ENCODE results near the gene SNPH. TPM values are rescaled to one million over a fixed set of nuclear protein-coding genes. Genes with fewer than 3 reads are reported as not detected.

The SNPH gene
- total and polyA plus RNA-seq, 2 of the 4 experiments (the other 2 are of a cell fraction), result 3.1 to 4.5 TPM

- Histone ChIP-seq H2AFZ (replicated peaks; ENCODE audit: low read length, poor library complexity) (no peak overlapping the region), H3K27ac (ENCODE audit: insufficient read depth, low read length) (no peak overlapping the region), H3K9ac (ENCODE audit: low read depth, low read length) (no peak overlapping the region), H3K9me3 (ENCODE audit: control insufficient read depth, insufficient read depth, low read length) (no peaks in the 10 kb centered on the region), H3K4me1 (ENCODE audit: control insufficient read depth, insufficient read depth, low read length) (peaks cover 20% of the 10 kb centered on the region), H3K23ac (ENCODE audit: low read depth, low read length) (no peak overlapping the region), H4K5ac (ENCODE audit: low read depth, low read length) (no peak overlapping the region), H2AK5ac (ENCODE audit: low read depth, low read length) (no peak overlapping the region), H3K79me1 (ENCODE audit: low read depth in 1 of 2, low read length in 2 of 2) (peaks cover 47 to 90% of the 10 kb centered on the region in 2 experiments), H2BK15ac (ENCODE audit: low read depth, low read length) (no peak overlapping the region), H3K9me1 (ENCODE audit: insufficient read depth, low read length) (peaks cover 44% of the 10 kb centered on the region), H4K8ac (ENCODE audit: low read depth in 2 of 2, low read length in 2 of 2) (no peak overlapping the region), H3K27me3 (ENCODE audit: control insufficient read depth, insufficient read depth, low read length) (no peaks in the 10 kb centered on the region), H3K18ac (ENCODE audit: low read depth, low read length) (no peak overlapping the region), H2BK20ac (ENCODE audit: low read depth, low read length) (no peak overlapping the region), H4K20me1 (ENCODE audit: insufficient read depth, low read length) (peaks cover 10% of the 10 kb centered on the region), H2AK9ac (replicated peaks; ENCODE audit: low read depth, low read length, poor library complexity) (no peak overlapping the region), H2BK5ac (ENCODE audit: low read depth, low read length, poor library complexity, severe bottlenecking) (no peak overlapping the region), H4K91ac (ENCODE audit: insufficient read depth, low read depth, low read length) (no peak overlapping the region), H3K4me2 (ENCODE audit: low read depth, low read length) (no peak overlapping the region), H3K56ac (ENCODE audit: extremely low read depth, insufficient read depth, low read length) (no peak overlapping the region), H3K4ac (ENCODE audit: low read depth, low read length) (no peak overlapping the region), H2BK120ac (ENCODE audit: low read depth, low read length) (no peak overlapping the region), H3K36me3 (ENCODE audit: control insufficient read depth, insufficient read depth, low read length) (peaks cover 9% of the 10 kb centered on the region; the same call in 1 of the 2 replicates), H3K4me3 (ENCODE audit: insufficient read depth, low read depth, low read length) (no peak overlapping the region), H3K14ac (replicated peaks; ENCODE audit: low read depth, low read length) (no peak overlapping the region)
- TF ChIP-seq SMC3 (IDR thresholded peaks at IDR 0.05; ENCODE audit: low read depth, low read length) (no peak), CEBPB (IDR thresholded peaks at IDR 0.05; ENCODE audit: low read depth, low read length) (no peak), ELK1 (IDR thresholded peaks at IDR 0.05; ENCODE audit: borderline replicate concordance, low read depth, low read length) (no peak), CHD1 (IDR thresholded peaks at IDR 0.05; ENCODE audit: low read depth, low read length) (no peak), CTCF (conservative IDR thresholded peaks at IDR 0.05; ENCODE audit: low read depth, low read length) (no peak), NFE2L2 (IDR thresholded peaks at IDR 0.05; ENCODE audit: low read depth, low read length) (no peak)
- dilution Hi-C loops (cut with HindIII; ENCODE audit: low sequenced_read_pairs, unreplicated experiment) (no loop called here), in situ Hi-C loops (cut with MboI; ENCODE audit: low sequenced_read_pairs) (loop anchor here (25.0 kb wide), 1 partner anchor 505 kb away; no protein-coding TSS in a partner anchor), intact Hi-C loops (cut with micrococcal nuclease) (no loop called here)
- WGBS, 2 experiments (ENCODE audit: extremely low coverage in 2 of 2, insufficient read length in 1 of 2), result 100% methylated on average over 3 of the region's 6 CpGs; no CpG with 5 or more reads in 1 of the 2 experiments
- no TSS peak for BruUV-seq (replicated peaks)
- no peak for ATAC-seq (ENCODE audit: low read depth)
- no peak for DNase-seq
- ChIA-PET POLR2A (ENCODE audit: unreplicated experiment) (no interaction called here), CTCF (no interaction called here)
These were observed 65.8 kb downstream of the SNPH start for GRCh38 chr20:1331801-1332453.

Measured in IMR-90 (cell line).